Medulla oblongata (tissue), 1 donor: ENCODE measurements around the gene TXNL4A.
"Not testable (repeated sequence)": the region's sequence is repeated elsewhere in the genome, so short reads cannot be mapped to it uniquely, and the experiment has no call there.

Source experiments
- DNase-seq: peaks from one replicate; pipeline ENCODE4 v3.0.0-alpha.2; 2015; ENCODE audit errors: extremely low spot score

TXNL4A gene

GRCh38 chr18:79964330-79965118 is 23.8 kb downstream of the TXNL4A start, which contains the start of gene HSBP1L1:
Gene HSBP1L1 (plus strand): TSS chr18:79964643. CDS start chr18:79964736, 93 bp downstream.
- peak; percentile 39 for DNase-seq

- DNase-seq: no peak
Measured at GRCh38 chr18:79963658-79964329, 24.6 kb downstream of the TXNL4A start.

- DNase-seq: no peak
Measured at GRCh38 chr18:79962835-79963657, 25.3 kb downstream of the TXNL4A start.

- DNase-seq: no peak
Measured at GRCh38 chr18:79962311-79962710, 26.1 kb downstream of the TXNL4A start.

GRCh38 chr18:79961527-79962291 is 26.7 kb downstream of the TXNL4A start:
- no peak for DNase-seq

GRCh38 chr18:79960921-79961526 is 27.3 kb downstream of the TXNL4A start:
- DNase-seq: no peak

- DNase-seq: not testable (repeated sequence)
Measured at GRCh38 chr18:79960161-79960801, 28.1 kb downstream of the TXNL4A start.

GRCh38 chr18:79958981-79959380 is 29.4 kb downstream of the TXNL4A start:
- no peak for DNase-seq

GRCh38 chr18:79956276-79956675 is 32.1 kb downstream of the TXNL4A start:
- DNase-seq: no peak

- DNase-seq: no peak
Measured at GRCh38 chr18:79955302-79956075, 32.9 kb downstream of the TXNL4A start.

GRCh38 chr18:79954791-79955190 is 33.6 kb downstream of the TXNL4A start:
- DNase-seq: peak; percentile 58

- DNase-seq: no peak
Measured at GRCh38 chr18:79953971-79954651, 34.3 kb downstream of the TXNL4A start.

- DNase-seq: no peak
Measured at GRCh38 chr18:79952996-79953559, 35.3 kb downstream of the TXNL4A start.

- DNase-seq: no peak
Measured at GRCh38 chr18:79952456-79952995, 35.8 kb downstream of the TXNL4A start.

GRCh38 chr18:79951545-79952455 is 36.6 kb downstream of the TXNL4A start, which contains the start of gene SLC66A2:
Gene SLC66A2 (minus strand): TSS chr18:79951653. CDS start chr18:79950926, 727 bp downstream.
- peak; percentile 91 for DNase-seq

GRCh38 chr18:79950515-79951341 is 37.6 kb downstream of the TXNL4A start:
- DNase-seq: peak; percentile 20
